Measurements from ENCODE around the gene SNX4.

DNA sequence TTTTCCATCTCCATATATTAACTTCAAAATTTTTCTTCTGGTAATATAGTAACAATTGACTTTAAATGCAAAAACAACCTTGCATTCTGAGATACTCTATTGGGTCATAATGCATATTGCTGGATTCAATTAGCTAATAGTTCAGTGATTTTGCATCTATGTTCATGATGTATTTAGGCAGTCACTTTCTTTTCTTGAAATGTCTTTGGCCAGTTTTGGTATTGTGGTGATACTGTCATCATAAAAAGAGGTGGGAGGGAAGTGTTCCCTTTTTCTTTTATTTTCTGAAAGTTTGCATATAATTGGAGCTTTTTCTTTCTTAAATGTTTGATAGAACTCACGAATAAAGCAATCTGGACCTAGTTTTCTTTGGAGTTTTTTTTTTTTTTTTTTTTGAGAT, 77.5 kb downstream of the SNX4 start:
- TF ChIP-seq, protein P1, sequence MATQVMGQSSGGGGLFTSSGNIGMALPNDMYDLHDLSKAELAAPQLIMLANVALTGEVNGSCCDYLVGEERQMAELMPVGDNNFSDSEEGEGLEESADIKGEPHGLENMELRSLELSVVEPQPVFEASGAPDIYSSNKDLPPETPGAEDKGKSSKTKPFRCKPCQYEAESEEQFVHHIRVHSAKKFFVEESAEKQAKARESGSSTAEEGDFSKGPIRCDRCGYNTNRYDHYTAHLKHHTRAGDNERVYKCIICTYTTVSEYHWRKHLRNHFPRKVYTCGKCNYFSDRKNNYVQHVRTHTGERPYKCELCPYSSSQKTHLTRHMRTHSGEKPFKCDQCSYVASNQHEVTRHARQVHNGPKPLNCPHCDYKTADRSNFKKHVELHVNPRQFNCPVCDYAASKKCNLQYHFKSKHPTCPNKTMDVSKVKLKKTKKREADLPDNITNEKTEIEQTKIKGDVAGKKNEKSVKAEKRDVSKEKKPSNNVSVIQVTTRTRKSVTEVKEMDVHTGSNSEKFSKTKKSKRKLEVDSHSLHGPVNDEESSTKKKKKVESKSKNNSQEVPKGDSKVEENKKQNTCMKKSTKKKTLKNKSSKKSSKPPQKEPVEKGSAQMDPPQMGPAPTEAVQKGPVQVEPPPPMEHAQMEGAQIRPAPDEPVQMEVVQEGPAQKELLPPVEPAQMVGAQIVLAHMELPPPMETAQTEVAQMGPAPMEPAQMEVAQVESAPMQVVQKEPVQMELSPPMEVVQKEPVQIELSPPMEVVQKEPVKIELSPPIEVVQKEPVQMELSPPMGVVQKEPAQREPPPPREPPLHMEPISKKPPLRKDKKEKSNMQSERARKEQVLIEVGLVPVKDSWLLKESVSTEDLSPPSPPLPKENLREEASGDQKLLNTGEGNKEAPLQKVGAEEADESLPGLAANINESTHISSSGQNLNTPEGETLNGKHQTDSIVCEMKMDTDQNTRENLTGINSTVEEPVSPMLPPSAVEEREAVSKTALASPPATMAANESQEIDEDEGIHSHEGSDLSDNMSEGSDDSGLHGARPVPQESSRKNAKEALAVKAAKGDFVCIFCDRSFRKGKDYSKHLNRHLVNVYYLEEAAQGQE (IDR thresholded peaks at IDR 0.05; ENCODE audit: borderline replicate concordance), result no peak
- TF ChIP-seq, protein P2, sequence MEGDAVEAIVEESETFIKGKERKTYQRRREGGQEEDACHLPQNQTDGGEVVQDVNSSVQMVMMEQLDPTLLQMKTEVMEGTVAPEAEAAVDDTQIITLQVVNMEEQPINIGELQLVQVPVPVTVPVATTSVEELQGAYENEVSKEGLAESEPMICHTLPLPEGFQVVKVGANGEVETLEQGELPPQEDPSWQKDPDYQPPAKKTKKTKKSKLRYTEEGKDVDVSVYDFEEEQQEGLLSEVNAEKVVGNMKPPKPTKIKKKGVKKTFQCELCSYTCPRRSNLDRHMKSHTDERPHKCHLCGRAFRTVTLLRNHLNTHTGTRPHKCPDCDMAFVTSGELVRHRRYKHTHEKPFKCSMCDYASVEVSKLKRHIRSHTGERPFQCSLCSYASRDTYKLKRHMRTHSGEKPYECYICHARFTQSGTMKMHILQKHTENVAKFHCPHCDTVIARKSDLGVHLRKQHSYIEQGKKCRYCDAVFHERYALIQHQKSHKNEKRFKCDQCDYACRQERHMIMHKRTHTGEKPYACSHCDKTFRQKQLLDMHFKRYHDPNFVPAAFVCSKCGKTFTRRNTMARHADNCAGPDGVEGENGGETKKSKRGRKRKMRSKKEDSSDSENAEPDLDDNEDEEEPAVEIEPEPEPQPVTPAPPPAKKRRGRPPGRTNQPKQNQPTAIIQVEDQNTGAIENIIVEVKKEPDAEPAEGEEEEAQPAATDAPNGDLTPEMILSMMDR (IDR thresholded peaks at IDR 0.05; ENCODE audit: poor library complexity, severe bottlenecking), result no peak
- no peak for TF ChIP-seq EZH2 (IDR thresholded peaks at IDR 0.05; ENCODE audit: borderline replicate concordance, insufficient read depth, low read length, poor library complexity, severe bottlenecking)
- no peak for TF ChIP-seq POLR2AphosphoS5 (IDR thresholded peaks at IDR 0.05)
